ENCODE measurements around the gene ZNF598.
"Not testable (repeated sequence)": the region's sequence is repeated elsewhere in the genome, so short reads cannot be mapped to it uniquely, and the experiment has no call there.

ZNF598 gene

GRCh38 chr16:2040041-2040786, 30.6 kb upstream of the ZNF598 start:
- no peak for DNase-seq

- no peak for DNase-seq
These were observed 29.8 kb upstream of the ZNF598 start for GRCh38 chr16:2039274-2040031.

- DNase-seq, result no peak
These were observed 29.0 kb upstream of the ZNF598 start for GRCh38 chr16:2038382-2039231.

- DNase-seq, result no peak
These were observed 28.2 kb upstream of the ZNF598 start for GRCh38 chr16:2037647-2038381.

- DNase-seq, result no peak
These were observed 27.5 kb upstream of the ZNF598 start for GRCh38 chr16:2037115-2037514.

GRCh38 chr16:2036200-2036966, 26.8 kb upstream of the ZNF598 start:
- no peak for DNase-seq

- no peak for DNase-seq
These were observed 26.0 kb upstream of the ZNF598 start for GRCh38 chr16:2035431-2036199.

GRCh38 chr16:2034696-2035430, 25.2 kb upstream of the ZNF598 start:
- no peak for DNase-seq

GRCh38 chr16:2033909-2034695, 24.5 kb upstream of the ZNF598 start:
- DNase-seq, result not testable (repeated sequence)

- no peak for DNase-seq
These were observed 23.7 kb upstream of the ZNF598 start for GRCh38 chr16:2033057-2033908.

- DNase-seq, result no peak
These were observed 22.9 kb upstream of the ZNF598 start for GRCh38 chr16:2032285-2033056.

- no peak for DNase-seq
These were observed 21.5 kb upstream of the ZNF598 start for GRCh38 chr16:2031081-2031577.

GRCh38 chr16:2030036-2030435, 20.4 kb upstream of the ZNF598 start:
- no peak for DNase-seq

GRCh38 chr16:2029350-2029749, 19.7 kb upstream of the ZNF598 start:
- no peak for DNase-seq

GRCh38 chr16:2028620-2029220, 19.1 kb upstream of the ZNF598 start:
- DNase-seq, result no peak

GRCh38 chr16:2028146-2028545, 18.5 kb upstream of the ZNF598 start:
- no peak for DNase-seq

All from activated T-cell treated with anti-CD3 and anti-CD28 coated beads for 4 hours (primary cell).